CD8-positive, alpha-beta memory T cell (primary cell): ENCODE results near the gene RNASEH2A. TPM values are rescaled to one million over a fixed set of nuclear protein-coding genes. Genes with fewer than 3 reads are reported as not detected.
A peak's percentile ranks its signal among the peaks of the same experiment; 100 is the strongest.
"Not testable (repeated sequence)": the region's sequence is repeated elsewhere in the genome, so short reads cannot be mapped to it uniquely, and the experiment has no call there.

Experiments
- CTCF ChIA-PET: fragments of 350-600 bp; sonication (Branson Sonifier 250); formaldehyde crosslinking; loops from one replicate; lab custom pipeline; 2021; ENCODE audit warnings: antibody characterized with exemption; lab: Charles Lee
- POLR2A ChIA-PET: fragments of 350-600 bp; sonication (Branson Sonifier 250); formaldehyde crosslinking; loops from one replicate; lab custom pipeline; 2021; ENCODE audit warnings: antibody characterized with exemption; lab: Charles Lee
- DNase-seq, 5 donors: peaks; one replicate each; pipeline versions ENCODE4 v3.0.0 to v3.0.0-alpha.2; 2020 to 2022; ENCODE audit warnings: mixed read lengths in 1 of 5
- H3K27ac ChIP-seq: one replicate; pipeline ENCODE4 v1.7.0; 2013; ENCODE audit warnings: low read depth, mild to moderate bottlenecking, low read length, moderate library complexity
- H3K27me3 ChIP-seq: 2 replicates; pipeline ENCODE4 v1.7.0; 2013; ENCODE audit warnings: low read length, mild to moderate bottlenecking; ENCODE audit not compliant: insufficient read depth, poor library complexity, severe bottlenecking
- H3K36me3 ChIP-seq: 2 replicates; pipeline ENCODE4 v1.7.0; 2013; ENCODE audit warnings: mild to moderate bottlenecking, low read length, moderate library complexity; ENCODE audit not compliant: insufficient read depth
- H3K4me1 ChIP-seq: 2 replicates; pipeline ENCODE4 v1.7.0; 2013; ENCODE audit warnings: mild to moderate bottlenecking, low read length, moderate library complexity; ENCODE audit not compliant: insufficient read depth
- H3K4me3 ChIP-seq: 2 replicates; pipeline ENCODE4 v1.7.0; 2013; ENCODE audit warnings: mild to moderate bottlenecking, low read length
- H3K9me3 ChIP-seq: 2 replicates; pipeline ENCODE4 v1.7.0; 2013; ENCODE audit warnings: mild to moderate bottlenecking, low read length
- H3K27ac Mint-ChIP-seq, 8 donors: one replicate each; pipeline ENCODE4 v1.8.0; 2020 to 2021; ENCODE audit warnings: mixed read lengths in 8 of 8, mild to moderate bottlenecking in 6 of 8, inconsistent platforms in 3 of 8, moderate library complexity in 3 of 8
- H3K27me3 Mint-ChIP-seq, 2 donors: one replicate each; pipeline ENCODE4 v1.8.0; 2020 to 2021; ENCODE audit warnings: mixed read lengths in 2 of 2, mild to moderate bottlenecking in 1 of 2, moderate library complexity in 1 of 2
- H3K36me3 Mint-ChIP-seq, 3 donors: one replicate each; pipeline ENCODE4 v1.8.0; 2020 to 2021; ENCODE audit warnings: mixed read lengths in 3 of 3, inconsistent platforms in 1 of 3, mild to moderate bottlenecking in 1 of 3
- H3K4me1 Mint-ChIP-seq, 3 donors: one replicate each; pipeline ENCODE4 v1.8.0; 2020 to 2021; ENCODE audit warnings: mixed read lengths in 3 of 3, inconsistent platforms in 1 of 3, mild to moderate bottlenecking in 1 of 3
- H3K4me3 Mint-ChIP-seq, 7 donors: one replicate each; pipeline ENCODE4 v1.8.0; 2020 to 2021; ENCODE audit warnings: mixed read lengths in 7 of 7, mild to moderate bottlenecking in 6 of 7, moderate library complexity in 4 of 7, inconsistent platforms in 2 of 7
- H3K9me3 Mint-ChIP-seq, 5 donors: one replicate each; pipeline ENCODE4 v1.8.0; 2020 to 2022; ENCODE audit warnings: mixed read lengths in 5 of 5, mild to moderate bottlenecking in 3 of 5, moderate library complexity in 2 of 5, inconsistent platforms in 1 of 5
- polyA plus RNA-seq: library from polyadenylated mRNA; unstranded; fragments of 300-500 nt; fragmentation: Illumina TruSeq; gene quantifications from one replicate; pipeline ENCODE4 v1.2.3, GENCODE V29; 2021
- total RNA-seq, 2 experiments: library from RNA; stranded (reverse); gene quantifications; one replicate each; pipeline ENCODE4 v1.2.3, GENCODE V29; 2021

The RNASEH2A gene
- total and polyA plus RNA-seq, 3 experiments from 2014 or later, result 24.1 to 62.4 (median 51.5) TPM

DNA sequence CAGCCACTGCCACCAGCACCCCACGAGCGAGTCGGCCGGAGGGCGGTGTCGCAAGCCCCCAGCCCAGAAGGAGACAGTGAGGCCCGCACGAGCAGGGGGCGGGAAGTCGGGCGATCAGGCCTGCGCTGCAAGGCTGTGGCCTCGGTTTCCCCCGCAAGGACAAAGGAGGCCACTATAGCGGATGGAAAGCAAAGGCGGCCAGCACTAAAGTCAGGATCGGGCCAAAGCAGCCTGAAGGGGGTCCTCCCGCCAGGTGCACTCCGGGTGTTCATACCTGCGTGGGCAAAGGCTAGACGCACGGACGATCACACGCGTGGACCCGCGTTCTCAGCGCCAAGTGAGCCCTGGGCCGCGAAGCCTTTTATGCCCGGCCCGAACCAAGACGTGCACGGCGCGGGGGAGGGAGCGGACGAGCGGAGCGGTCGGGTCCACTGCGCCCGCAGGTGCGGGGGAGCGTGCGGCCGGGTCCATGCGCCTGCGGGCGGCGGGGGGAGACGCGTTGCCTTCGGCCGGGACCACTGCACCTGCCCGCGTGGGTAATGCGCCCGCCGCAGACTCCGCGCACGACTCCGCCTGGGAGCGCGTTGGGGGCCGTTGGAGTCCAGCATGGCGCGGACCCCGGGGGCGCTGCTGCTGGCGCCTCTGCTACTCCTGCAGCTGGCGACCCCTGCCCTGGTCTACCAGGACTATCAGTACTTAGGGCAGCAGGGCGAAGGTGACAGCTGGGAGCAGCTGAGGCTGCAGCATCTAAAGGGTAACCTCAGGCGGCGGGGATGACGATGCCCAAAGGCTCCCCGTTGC is 4.7 kb upstream of the RNASEH2A start, which contains the start of the genes PRDX2 and THSD8:
PRDX2 (minus strand) TSS at position 335 of the 801 bp plus-strand sequence. CDS start 539 bp downstream, outside the sequence.
THSD8 (plus strand) TSS at position 604 of the 801 bp plus-strand sequence; CDS start at position 607, 3 bp downstream.
- H3K36me3 Mint-ChIP-seq, result peaks cover 0 to 17% (median 2%) of the 10 kb centered on the region in 3 donors

DNA sequence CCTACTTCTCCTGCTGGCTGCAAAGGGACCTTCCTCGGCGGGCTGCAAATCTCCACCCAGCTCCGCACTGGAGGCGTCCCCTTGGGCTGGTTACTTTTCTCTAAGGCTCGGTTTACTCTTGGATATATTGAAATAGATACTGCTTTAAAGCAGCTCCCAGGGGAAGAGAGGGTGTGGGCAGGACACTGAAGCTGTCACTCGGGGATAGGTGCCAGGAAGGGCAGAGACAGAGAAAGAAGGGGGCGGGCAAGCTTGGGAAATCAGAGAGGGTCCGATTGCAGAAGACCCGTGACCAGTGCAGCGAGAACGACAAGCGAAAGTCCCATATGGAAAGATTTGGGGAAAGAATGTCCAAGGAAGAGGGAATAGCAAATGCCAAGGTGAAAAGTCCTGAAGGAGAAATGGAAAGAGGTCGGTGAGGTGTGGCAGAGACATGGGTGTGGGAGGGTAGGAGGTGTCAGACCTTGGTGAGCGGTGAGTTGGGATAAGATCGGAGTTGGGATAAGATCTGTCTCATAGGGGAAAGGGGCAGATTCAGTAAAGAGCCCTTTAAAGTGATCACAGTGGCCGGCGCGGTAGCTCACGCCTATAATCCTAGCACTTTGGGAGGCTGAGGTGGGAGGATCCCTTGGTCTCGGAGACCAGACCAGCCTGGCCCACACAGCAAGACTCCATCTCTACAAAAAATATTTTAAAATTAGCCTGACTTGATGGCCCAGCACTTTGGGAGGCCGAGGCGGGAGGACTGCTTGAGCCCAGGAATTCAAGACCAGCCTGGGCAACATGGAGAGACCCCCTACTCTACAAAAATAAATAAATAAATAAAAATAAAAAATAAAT is 3.9 kb upstream of the RNASEH2A start:
- no peaks in the 10 kb centered on the region for H3K9me3 Mint-ChIP-seq
- ChIA-PET POLR2A (interaction anchor here (0.8 to 1.2 kb wide), 2 partner anchors 10 to 20 kb away, joined by 3 to 8 read pairs; no protein-coding TSS in a partner anchor), CTCF (interaction anchor here (0.6 to 13.7 kb wide), 6 partner anchors 26 to 398 kb away, joined by 3 to 483 read pairs (median 4); partner anchors contain the start of genes GET3 and HOOK2)
- Histone ChIP-seq H3K36me3 (peaks cover 8% of the 10 kb centered on the region), H3K27ac (no peak overlapping the region), H3K9me3 (no peaks in the 10 kb centered on the region), H3K4me3 (peak overlapping the region; percentile 95), H3K27me3 (no peaks in the 10 kb centered on the region), H3K4me1 (peaks cover 30% of the 10 kb centered on the region)
- H3K27ac Mint-ChIP-seq, result peak overlapping the region in 6 of 8 donors; percentile 14 to 73 (median 55)
- peaks cover 0 to 17% (median 2%) of the 10 kb centered on the region in 3 donors for H3K36me3 Mint-ChIP-seq
- H3K27me3 Mint-ChIP-seq, result peaks cover 0 to 2% of the 10 kb centered on the region in 2 donors
- peaks cover 27 to 43% (median 32%) of the 10 kb centered on the region in 3 donors for H3K4me1 Mint-ChIP-seq
- no peak for DNase-seq
- peak overlapping the region; percentile 78 to 93 (median 86) for H3K4me3 Mint-ChIP-seq

More for the DNA sequence above, 4.7 kb upstream of the RNASEH2A start, which contains the start of the genes PRDX2 and THSD8:
- H3K27ac ChIP-seq, result peak within 1 kb of the TSS; percentile 73
- Mint-ChIP-seq H3K4me1 (peaks cover 22 to 37% (median 28%) of the 10 kb centered on the region in 3 donors), H3K27me3 (peaks cover 0 to 2% of the 10 kb centered on the region in 2 donors), H3K27ac (peak within 1 kb of the TSS; percentile 24 to 82 (median 70)), H3K4me3 (peak within 1 kb of the TSS; percentile 82 to 93 (median 86)), H3K9me3 (no peaks in the 10 kb centered on the region)
- no peaks in the 10 kb centered on the region for H3K9me3 ChIP-seq
- peak within 1 kb of the TSS; percentile 95 for H3K4me3 ChIP-seq
- CTCF ChIA-PET, result interaction anchor here (0.6 to 13.7 kb wide), 5 partner anchors 25 to 398 kb away, joined by 3 to 483 read pairs (median 18); partner anchors contain the start of gene HOOK2
- peak; percentile 50 to 74 (median 64) for DNase-seq
- H3K27me3 ChIP-seq, result no peaks in the 10 kb centered on the region
- H3K36me3 ChIP-seq, result peaks cover 8% of the 10 kb centered on the region
- POLR2A ChIA-PET, result interaction anchor here (0.8 to 1.2 kb wide), 4 partner anchors 9 to 19 kb away, joined by 3 to 8 read pairs (median 4); partner anchors contain the start of gene JUNB
- H3K4me1 ChIP-seq, result peaks cover 27% of the 10 kb centered on the region

DNA sequence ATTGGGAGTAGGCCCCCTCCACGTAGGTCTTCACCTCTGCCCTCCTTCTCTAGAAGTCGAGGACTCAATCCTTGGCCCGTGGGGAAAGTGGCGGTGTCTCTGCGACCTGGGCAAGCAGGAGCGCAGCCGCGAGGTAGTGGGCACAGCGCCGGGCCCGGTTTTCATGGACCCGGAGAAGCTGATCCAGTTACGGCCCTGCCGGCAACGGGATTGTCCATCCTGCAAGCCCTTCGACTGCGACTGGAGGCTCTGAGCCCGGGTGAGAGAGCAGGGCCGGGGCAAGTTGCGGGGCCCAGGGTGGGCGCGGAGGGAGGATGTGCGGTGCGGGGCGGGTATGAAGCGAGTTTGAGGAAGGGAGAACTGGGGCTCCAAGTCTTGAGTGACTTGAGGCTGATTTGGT is 2.3 kb upstream of the RNASEH2A start:
- CTCF ChIA-PET, result interaction anchor here (0.9 to 1.6 kb wide), 2 partner anchors 38 to 43 kb away, joined by 4 to 6 read pairs; no protein-coding TSS in a partner anchor
- Histone ChIP-seq H3K9me3 (no peaks in the 10 kb centered on the region), H3K36me3 (peaks cover 8% of the 10 kb centered on the region), H3K4me1 (peaks cover 30% of the 10 kb centered on the region), H3K4me3 (no peak overlapping the region), H3K27me3 (no peaks in the 10 kb centered on the region), H3K27ac (no peak overlapping the region)
- H3K4me1 Mint-ChIP-seq, result peaks cover 27 to 43% (median 32%) of the 10 kb centered on the region in 3 donors
- no peaks in the 10 kb centered on the region for H3K9me3 Mint-ChIP-seq
- peaks cover 0 to 21% (median 3%) of the 10 kb centered on the region in 3 donors for H3K36me3 Mint-ChIP-seq
- H3K27me3 Mint-ChIP-seq, result peaks cover 0 to 4% of the 10 kb centered on the region in 2 donors
- H3K27ac Mint-ChIP-seq, result peak overlapping the region in 1 of 8 donors; percentile 60
- H3K4me3 Mint-ChIP-seq, result peak overlapping the region in 2 of 7 donors; percentile 37 to 39
- no peak for DNase-seq
- POLR2A ChIA-PET, result no interaction called here

DNA sequence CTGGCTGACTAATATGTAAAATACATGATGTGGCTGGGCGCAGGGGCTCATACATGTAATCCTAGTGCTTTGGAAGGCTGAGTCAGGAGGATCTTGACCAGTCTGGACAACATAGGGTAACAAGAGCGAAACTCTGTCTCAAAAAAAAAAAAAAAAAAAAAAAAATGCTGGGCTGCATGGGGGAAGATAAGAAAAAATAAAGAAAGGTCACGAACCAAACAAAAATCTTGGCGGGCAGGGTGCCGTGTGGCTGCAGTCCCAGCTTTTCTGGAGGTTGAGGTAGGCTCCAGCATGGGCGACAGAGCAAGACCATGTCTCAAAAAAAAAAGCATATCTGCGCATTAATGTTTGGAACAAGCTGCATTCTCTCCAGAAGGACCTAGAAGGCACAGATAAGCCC is 8.7 kb downstream of the RNASEH2A start:
- H3K27me3 Mint-ChIP-seq, result no peaks in the 10 kb centered on the region
- no peaks in the 10 kb centered on the region for H3K4me1 Mint-ChIP-seq
- no peaks in the 10 kb centered on the region for H3K9me3 Mint-ChIP-seq
- Histone ChIP-seq H3K4me1 (no peaks in the 10 kb centered on the region), H3K36me3 (no peaks in the 10 kb centered on the region), H3K4me3 (no peak overlapping the region), H3K9me3 (no peaks in the 10 kb centered on the region), H3K27me3 (no peaks in the 10 kb centered on the region), H3K27ac (no peak overlapping the region)
- no peak for DNase-seq
- no peak overlapping the region for H3K27ac Mint-ChIP-seq
- ChIA-PET CTCF (interaction anchor here (0.8 kb wide), 1 partner anchor 49 kb away, joined by 3 read pairs; no protein-coding TSS in a partner anchor), POLR2A (no interaction called here)
- H3K4me3 Mint-ChIP-seq, result no peak overlapping the region
- peaks cover 0 to 25% (median 6%) of the 10 kb centered on the region in 3 donors for H3K36me3 Mint-ChIP-seq

DNA sequence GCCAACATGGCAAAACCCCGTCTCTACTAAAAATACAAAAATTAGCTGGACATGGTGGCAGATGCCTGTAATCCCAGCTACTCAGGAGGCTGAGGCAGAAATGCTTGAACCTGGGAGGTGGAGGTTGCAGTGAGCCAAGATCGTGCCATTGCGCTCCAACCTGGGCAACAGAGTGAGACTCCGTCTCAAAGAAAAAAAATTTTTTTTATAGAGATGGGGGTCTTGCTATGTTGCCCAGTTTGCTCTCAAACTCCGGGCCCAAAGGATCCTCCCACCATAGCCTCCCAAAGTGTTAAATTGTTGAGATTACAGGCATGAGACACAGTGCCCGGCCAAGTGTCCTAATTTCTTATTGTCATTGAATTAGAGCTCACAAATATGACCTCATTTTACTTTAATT is 10.8 kb downstream of the RNASEH2A start:
- H3K27ac ChIP-seq, H3K4me1 Mint-ChIP-seq, DNase-seq, H3K9me3 ChIP-seq, H3K27me3 ChIP-seq, H3K9me3 Mint-ChIP-seq, H3K4me1 ChIP-seq, POLR2A ChIA-PET, H3K4me3 ChIP-seq, H3K27me3 Mint-ChIP-seq, H3K27ac Mint-ChIP-seq, H3K36me3 ChIP-seq, H3K4me3 Mint-ChIP-seq: not testable (repeated sequence)
- CTCF ChIA-PET, result interaction anchor here (0.7 kb wide), 1 partner anchor 97 kb away, joined by 3 read pairs; no protein-coding TSS in a partner anchor
- H3K36me3 Mint-ChIP-seq, result peaks cover 0 to 20% (median 8%) of the 10 kb centered on the region in 3 donors

DNA sequence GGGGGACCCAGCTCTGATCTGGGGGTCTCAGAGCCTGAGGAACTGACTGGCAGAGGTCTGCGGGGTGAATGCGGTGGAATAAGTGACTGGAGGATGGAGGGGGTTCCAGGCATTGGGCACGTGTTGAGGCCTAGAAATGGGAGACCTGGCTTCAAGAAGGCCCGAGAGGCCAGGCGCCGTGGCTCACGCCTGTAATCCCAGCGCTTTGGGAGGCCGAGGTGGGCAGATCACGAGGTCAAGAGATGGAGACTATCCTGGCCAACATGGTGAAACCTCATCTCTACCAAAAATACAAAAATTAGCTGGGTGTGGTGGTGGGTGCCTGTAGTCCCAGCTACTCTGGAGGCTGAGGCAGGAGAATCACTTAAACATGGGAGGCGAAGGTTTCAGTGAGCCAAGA is 11.4 kb downstream of the RNASEH2A start:
- H3K9me3 Mint-ChIP-seq, H3K4me3 Mint-ChIP-seq, H3K4me1 ChIP-seq, H3K4me3 ChIP-seq, POLR2A ChIA-PET, H3K4me1 Mint-ChIP-seq, H3K27me3 ChIP-seq, H3K27ac ChIP-seq, DNase-seq, H3K9me3 ChIP-seq, H3K27me3 Mint-ChIP-seq, H3K27ac Mint-ChIP-seq, H3K36me3 ChIP-seq: not testable (repeated sequence)
- peaks cover 0 to 15% (median 8%) of the 10 kb centered on the region in 3 donors for H3K36me3 Mint-ChIP-seq
- CTCF ChIA-PET, result interaction anchor here (1.2 kb wide), 1 partner anchor 52 kb away, joined by 6 read pairs; no protein-coding TSS in a partner anchor

DNA sequence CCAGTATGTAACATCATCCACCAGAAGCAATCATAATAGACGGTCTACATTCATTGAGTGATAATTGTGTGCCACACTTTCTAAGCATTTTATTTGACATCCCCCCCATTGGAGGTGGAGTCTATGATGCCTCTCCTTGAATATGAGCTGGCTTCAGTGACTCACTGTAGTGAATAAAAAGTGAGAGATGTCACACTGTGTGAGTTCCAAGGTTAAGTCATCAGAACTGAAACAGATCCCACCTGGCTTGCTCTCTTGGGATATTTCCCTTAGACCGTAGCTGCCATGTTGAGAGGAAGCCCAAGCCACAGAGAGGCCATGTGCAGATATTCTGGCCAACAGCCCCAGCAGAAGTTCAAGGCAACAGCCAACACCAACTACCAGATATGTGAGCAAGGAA is 15.4 kb downstream of the RNASEH2A start:
- POLR2A ChIA-PET, result no interaction called here
- no peak overlapping the region for H3K4me3 ChIP-seq
- H3K27me3 Mint-ChIP-seq, result peaks cover 19 to 23% of the 10 kb centered on the region in 2 donors

More for the DNA sequence above, 15.4 kb downstream of the RNASEH2A start:
- H3K36me3 ChIP-seq, result no peaks in the 10 kb centered on the region
- H3K27me3 ChIP-seq, result peaks cover 15% of the 10 kb centered on the region
- peaks cover 0 to 9% (median 0%) of the 10 kb centered on the region in 5 donors for H3K9me3 Mint-ChIP-seq
- CTCF ChIA-PET, result interaction anchor here (1.1 kb wide), 1 partner anchor 26 kb away, joined by 5 read pairs; no protein-coding TSS in a partner anchor
- H3K27ac ChIP-seq, result no peak overlapping the region
- peaks cover 5% of the 10 kb centered on the region for H3K4me1 ChIP-seq
- no peak overlapping the region for H3K4me3 Mint-ChIP-seq
- peak overlapping the region in 1 of 8 donors; percentile 1 for H3K27ac Mint-ChIP-seq
- H3K4me1 Mint-ChIP-seq, result peaks cover 4 to 9% (median 4%) of the 10 kb centered on the region in 3 donors
- DNase-seq, result no peak
- no peaks in the 10 kb centered on the region for H3K9me3 ChIP-seq
- peaks cover 0 to 1% (median 0%) of the 10 kb centered on the region in 3 donors for H3K36me3 Mint-ChIP-seq
